HepG2 (cell line): Measurements from ENCODE around the gene SCGB1C1. TPM values are rescaled to one million over a fixed set of nuclear protein-coding genes. Genes with fewer than 3 reads are reported as not detected.
"Not testable (repeated sequence)": the region's sequence is repeated elsewhere in the genome, so short reads cannot be mapped to it uniquely, and the experiment has no call there.

Experiments used
- ATAC-seq: fragments of 200-7000 bp; cut with Tn5 transposase; 3 replicates; pipeline ENCODE4 v1.9.1; 2020; ENCODE audit warnings: mild to moderate bottlenecking, moderate library complexity
- Bru-seq: library from RNA; stranded (reverse); fragments of 400-500 nt; gene quantifications from one replicate; lab custom pipeline; 2021; lab: Mats Ljungman, UMichigan
- BruChase-seq, 2 experiments: library from RNA; stranded (reverse); fragments of 400-500 nt; gene quantifications; one replicate each; lab custom pipeline; 2021; lab: Mats Ljungman, UMichigan
- BruUV-seq: library from RNA; stranded (reverse); fragments of 400-500 nt; replicated peaks from 2 replicates; lab custom pipeline; 2021; lab: Mats Ljungman, UMichigan
- CTCF ChIA-PET: fragments of 300-600 bp; formaldehyde crosslinking; extraction: SDS; loops from one replicate; lab custom pipeline; 2021; ENCODE audit warnings: low total read pairs, inconsistent platforms, low intra/inter-chr PET ratio; lab: Yijun Ruan, JAX
- POLR2A ChIA-PET: fragments of 350-600 bp; sonication (Branson Sonifier 250); formaldehyde crosslinking; loops from one replicate; lab custom pipeline; 2020; ENCODE audit warnings: antibody characterized with exemption, inconsistent platforms; lab: Yijun Ruan, JAX
- DNase-seq: peaks from one replicate; pipeline ENCODE4 v3.0.0-alpha.2; 2015; ENCODE audit warnings: low spot score
- FAIRE-seq: peaks from 3 replicates; lab custom pipeline; 2011; peaks lifted over from hg19 to GRCh38; lab: Jason Lieb, UNC
- H2AFZ ChIP-seq: one replicate; pipeline ENCODE4 v1.6.1; 2011; ENCODE audit warnings: low read length, inconsistent platforms
- H3K27ac ChIP-seq: fragments of 300-600 bp; 3 replicates; pipeline ENCODE4 v1.8.0; 2011; ENCODE audit warnings: mixed run types, mild to moderate bottlenecking, mixed read lengths, low read length, inconsistent platforms; ENCODE audit not compliant: insufficient read depth; ENCODE audit errors: extremely low read length
- H3K27me3 ChIP-seq, 2 experiments: fragments of 200-600 bp in 1 of 2; 2 replicates in 1 of 2; 3 replicates in 1 of 2; pipeline versions ENCODE4 v1.6.0 to v1.8.0; 2011; ENCODE audit warnings: low read length in 2 of 2, mild to moderate bottlenecking in 2 of 2, moderate library complexity in 2 of 2, inconsistent platforms in 1 of 2; ENCODE audit not compliant: insufficient read depth in 2 of 2, control insufficient read depth in 1 of 2
- H3K36me3 ChIP-seq, 2 experiments: fragments of 200-600 bp in 1 of 2; replicated peaks in 1 of 2; 2 replicates in 1 of 2; 3 replicates in 1 of 2; pipeline versions ENCODE4 v1.5.1 to v1.8.0; 2011; ENCODE audit warnings: low read length in 2 of 2, inconsistent platforms in 1 of 2; ENCODE audit not compliant: insufficient read depth in 2 of 2, control insufficient read depth in 1 of 2
- H3K4me1 ChIP-seq: 2 replicates; pipeline ENCODE4 v1.5.1; 2012; ENCODE audit warnings: low read length, inconsistent platforms; ENCODE audit not compliant: insufficient read depth
- H3K4me2 ChIP-seq: 2 replicates; pipeline ENCODE4 v1.6.0; 2011; ENCODE audit warnings: low read depth, low read length, inconsistent platforms
- H3K4me3 ChIP-seq, 3 experiments: fragments of 200-600 bp in 1 of 3; sonication (generic), shearing (Covaris generic) in 1 of 3; replicated peaks in 1 of 3; 2 replicates each; pipeline ENCODE4 v1.5.1; 2011 to 2016; ENCODE audit warnings: low read length in 3 of 3, inconsistent platforms in 2 of 3, low read depth in 2 of 3, mild to moderate bottlenecking in 2 of 3, control low read depth in 1 of 3, mixed read lengths in 1 of 3; ENCODE audit not compliant: insufficient read depth in 1 of 3
- H3K79me2 ChIP-seq: one replicate; pipeline ENCODE4 v1.6.1; 2011; ENCODE audit warnings: low read length, inconsistent platforms; ENCODE audit not compliant: insufficient read depth
- H3K9ac ChIP-seq: 2 replicates; pipeline ENCODE4 v1.6.0; 2011; ENCODE audit warnings: mild to moderate bottlenecking, low read depth, low read length, inconsistent platforms; ENCODE audit not compliant: insufficient read depth
- H3K9me3 ChIP-seq: 2 replicates; pipeline ENCODE4 v1.5.1; 2012; ENCODE audit warnings: mild to moderate bottlenecking, low read length
- H4K20me1 ChIP-seq: 2 replicates; pipeline ENCODE4 v1.6.0; 2011; ENCODE audit warnings: inconsistent platforms, mild to moderate bottlenecking, low read length, moderate library complexity; ENCODE audit not compliant: insufficient read depth
- WGBS: methylation state at CpG from one replicate; pipeline ENCODE4 v1.1.6; 2017; ENCODE audit warnings: low lambda C conversion rate; 5-methylcytosine and 5-hydroxymethylcytosine counted together
- in situ Hi-C: cut with HindIII; loops from 2 replicates; pipeline ENCODE4 v1.10.0; 2017; ENCODE audit warnings: low pct_unique_long_range_greater_than_20kb; ENCODE audit not compliant: extremely low pct_ligation_motif_present
- intact Hi-C: fragments of 100-400 bp; cut with micrococcal nuclease; formaldehyde crosslinking; loops from one replicate; pipeline ENCODE4 v1.10.0; 2022; ENCODE audit not compliant: unreplicated experiment
- long read RNA-seq, 2 experiments: library from RNA in 1 of 2; library from polyadenylated mRNA in 1 of 2; stranded (forward) in 1 of 2; unstranded in 1 of 2; transcript quantifications; one replicate each; pipeline ENCODE4 v2.0.0, GENCODE V29; 2019 to 2022
- polyA minus RNA-seq, 3 experiments: library from RNA; depleted of rRNA, polyadenylated mRNA; stranded (reverse); fragments of >200 nt; gene quantifications; 2 replicates each; pipeline ENCODE4 v1.2.3, GENCODE V29; 2011; ENCODE audit warnings: low replicate concordance in 1 of 3
- polyA plus RNA-seq, 8 experiments: library from polyadenylated mRNA; depleted of rRNA in 3 of 8; stranded (reverse) in 7 of 8; unstranded in 1 of 8; fragments of >200 nt; fragmentation: Illumina TruSeq in 4 of 8; extraction: Trizol in 4 of 8; gene quantifications; 2 replicates each; pipeline versions ENCODE4 v1.2.1 to v1.2.3, GENCODE V29; 2011 to 2016; ENCODE audit warnings: low read depth in 4 of 8, missing spikeins in 1 of 8, mixed read lengths in 1 of 8; ENCODE audit not compliant: insufficient read depth in 1 of 8
- total RNA-seq, 5 experiments: library from RNA; depleted of rRNA; stranded (reverse); fragments of >200 nt; fragmentation: Illumina TruSeq; extraction: Trizol; gene quantifications; 2 replicates each; pipeline ENCODE4 v1.2.3, GENCODE V29; 2016; ENCODE audit warnings: low read depth in 1 of 5

Gene SCGB1C1
- total RNA-seq (2016; rRNA removed; fragmentation: Illumina TruSeq; extraction: Trizol) = not detected in 2 replicates
- total RNA-seq (2016; cell fraction: cytosol; rRNA removed; fragmentation: Illumina TruSeq; extraction: Trizol; ENCODE audit: low read depth) = not detected in 2 replicates
- not detected in 2 replicates for total RNA-seq (2016; cell fraction: insoluble cytoplasmic fraction; rRNA removed; fragmentation: Illumina TruSeq; extraction: Trizol)
- total RNA-seq (2016; cell fraction: membrane; rRNA removed; fragmentation: Illumina TruSeq; extraction: Trizol) = not detected in 2 replicates
- total RNA-seq (2016; cell fraction: nucleus; rRNA removed; fragmentation: Illumina TruSeq; extraction: Trizol) = not detected in 2 replicates
- polyA plus RNA-seq (2011; rRNA removed) = not detected in 2 replicates
- not detected in 2 replicates for polyA plus RNA-seq (2011; cell fraction: cytosol; rRNA removed)
- not detected in 2 replicates for polyA plus RNA-seq (2011; cell fraction: nucleus; rRNA removed)
- not detected in 2 replicates for polyA plus RNA-seq (2012)
- not detected in 2 replicates for polyA plus RNA-seq (2016; cell fraction: cytosol; fragmentation: Illumina TruSeq; extraction: Trizol; ENCODE audit: low read depth)
- not detected in 2 replicates for polyA plus RNA-seq (2016; cell fraction: insoluble cytoplasmic fraction; fragmentation: Illumina TruSeq; extraction: Trizol; ENCODE audit: low read depth)
- not detected in 2 replicates for polyA plus RNA-seq (2016; cell fraction: membrane; fragmentation: Illumina TruSeq; extraction: Trizol; ENCODE audit: low read depth)
- not detected in 2 replicates for polyA plus RNA-seq (2016; cell fraction: nucleus; fragmentation: Illumina TruSeq; extraction: Trizol; ENCODE audit: insufficient read depth, low read depth)
- polyA minus RNA-seq (2011; rRNA and poly(A)+ RNA removed; ENCODE audit: low replicate concordance) = not detected in 2 replicates
- not detected in 2 replicates for polyA minus RNA-seq (2011; cell fraction: cytosol; rRNA and poly(A)+ RNA removed)
- polyA minus RNA-seq (2011; cell fraction: nucleus; rRNA and poly(A)+ RNA removed) = not detected in 2 replicates
- Bru-seq, nascent RNA = not detected
- BruChase-seq, experiment 1, labeled RNA remaining after a 6-hour chase = not detected
- not detected for BruChase-seq, experiment 2, labeled RNA remaining after a 2-hour chase
- long read RNA-seq, experiment 1 = 0 reads
- long read RNA-seq, experiment 2 = 0 reads

- H3K79me2 ChIP-seq, H3K4me3 ChIP-seq, POLR2A ChIA-PET, H3K4me1 ChIP-seq, H2AFZ ChIP-seq, intact Hi-C loops, H3K27me3 ChIP-seq, DNase-seq, CTCF ChIA-PET, ATAC-seq, BruUV-seq, in situ Hi-C loops, H3K9me3 ChIP-seq, H3K36me3 ChIP-seq, H3K27ac ChIP-seq, H3K4me2 ChIP-seq, H3K9ac ChIP-seq, FAIRE-seq, H4K20me1 ChIP-seq: not testable (repeated sequence)
- no CpG with 5 or more reads among the region's 11 CpGs for WGBS
Measured at GRCh38 chr11:192674-193128, at the start of gene SCGB1C1. SCGB1C1 (plus strand) TSS chr11:193078; CDS start chr11:193100, 22 bp downstream.

- not testable (repeated sequence) for ATAC-seq
Measured at GRCh38 chr11:180242-180641, 12.6 kb upstream of the SCGB1C1 start.

GRCh38 chr11:189200-189783 lies 3.6 kb upstream of the SCGB1C1 start:
- H4K20me1 ChIP-seq, H3K9me3 ChIP-seq, H3K36me3 ChIP-seq, CTCF ChIA-PET, H3K9ac ChIP-seq, H3K79me2 ChIP-seq, H3K4me3 ChIP-seq, H3K27me3 ChIP-seq, DNase-seq, H2AFZ ChIP-seq, POLR2A ChIA-PET, BruUV-seq, in situ Hi-C loops, FAIRE-seq, H3K27ac ChIP-seq, H3K4me2 ChIP-seq, H3K4me1 ChIP-seq, intact Hi-C loops: not testable (repeated sequence)
- 88% methylated on average over 48 of the region's 55 CpGs for WGBS
- peak; percentile 16; the same call in 2 of the 3 replicates for ATAC-seq

More at GRCh38 chr11:180242-180641, 12.6 kb upstream of the SCGB1C1 start:
- H3K27me3 ChIP-seq, H3K9ac ChIP-seq, intact Hi-C loops, H3K79me2 ChIP-seq, H3K4me1 ChIP-seq, H3K4me2 ChIP-seq, H4K20me1 ChIP-seq, H3K27ac ChIP-seq, in situ Hi-C loops, FAIRE-seq, H2AFZ ChIP-seq, H3K36me3 ChIP-seq, POLR2A ChIA-PET, CTCF ChIA-PET, H3K4me3 ChIP-seq, H3K9me3 ChIP-seq, DNase-seq, BruUV-seq: not testable (repeated sequence)
- 0% methylated on average over 2 of the region's 13 CpGs for WGBS
